ENCODE results near the gene EFNB1.

Gene EFNB1

GRCh38 chrX:68833855-68834331, 5.1 kb downstream of the EFNB1 start:
- TF ChIP-seq CTCF (IDR thresholded peaks at IDR 0.05; ENCODE audit: low read depth, low read length, missing control alignments): no peak
- no peak overlapping the region for H3K4me3 ChIP-seq (ENCODE audit: low read depth, low read length)
- DNase-seq (ENCODE audit: low read depth): no peak

GRCh38 chrX:68834371-68835103, 5.7 kb downstream of the EFNB1 start:
- DNase-seq (ENCODE audit: low read depth): no peak
- no peak for TF ChIP-seq CTCF (IDR thresholded peaks at IDR 0.05; ENCODE audit: low read depth, low read length, missing control alignments)

GRCh38 chrX:68835104-68835442, 6.3 kb downstream of the EFNB1 start:
- TF ChIP-seq CTCF (IDR thresholded peaks at IDR 0.05; ENCODE audit: low read depth, low read length, missing control alignments): no peak
- DNase-seq (ENCODE audit: low read depth): no peak
- no peak overlapping the region for H3K4me3 ChIP-seq (ENCODE audit: low read depth, low read length)

More at GRCh38 chrX:68834371-68835103, 5.7 kb downstream of the EFNB1 start:
- no peak overlapping the region for H3K4me3 ChIP-seq (ENCODE audit: low read depth, low read length)

GRCh38 chrX:68835468-68835867, 6.6 kb downstream of the EFNB1 start:
- no peak overlapping the region for H3K4me3 ChIP-seq (ENCODE audit: low read depth, low read length)
- no peak for DNase-seq (ENCODE audit: low read depth)
- no peak for TF ChIP-seq CTCF (IDR thresholded peaks at IDR 0.05; ENCODE audit: low read depth, low read length, missing control alignments)

GRCh38 chrX:68837119-68837518, 8.3 kb downstream of the EFNB1 start:
- DNase-seq (ENCODE audit: low read depth): no peak
- TF ChIP-seq CTCF (IDR thresholded peaks at IDR 0.05; ENCODE audit: low read depth, low read length, missing control alignments): no peak
- no peak overlapping the region for H3K4me3 ChIP-seq (ENCODE audit: low read depth, low read length)

GRCh38 chrX:68838571-68838910, 9.7 kb downstream of the EFNB1 start:
- no peak for DNase-seq (ENCODE audit: low read depth)
- TF ChIP-seq CTCF (IDR thresholded peaks at IDR 0.05; ENCODE audit: low read depth, low read length, missing control alignments): no peak
- no peak overlapping the region for H3K4me3 ChIP-seq (ENCODE audit: low read depth, low read length)

GRCh38 chrX:68839771-68840170, 10.9 kb downstream of the EFNB1 start:
- no peak overlapping the region for H3K4me3 ChIP-seq (ENCODE audit: low read depth, low read length)
- no peak for DNase-seq (ENCODE audit: low read depth)
- no peak for TF ChIP-seq CTCF (IDR thresholded peaks at IDR 0.05; ENCODE audit: low read depth, low read length, missing control alignments)
